Activated CD4-positive, alpha-beta T cell treated with anti-CD3 and anti-CD28 coated beads, Interleukin-2, Interleukin-4, amounts not matched to agents 100 ng/mL and 50 ng/mL, durations not matched to agents 16 hours and 8 hours (primary cell): ENCODE results near the gene GLP2R.

Source experiments
- DNase-seq: peaks from one replicate; pipeline ENCODE4 v3.0.0-alpha.2; 2020; ENCODE audit warnings: low spot score

GLP2R gene

DNA sequence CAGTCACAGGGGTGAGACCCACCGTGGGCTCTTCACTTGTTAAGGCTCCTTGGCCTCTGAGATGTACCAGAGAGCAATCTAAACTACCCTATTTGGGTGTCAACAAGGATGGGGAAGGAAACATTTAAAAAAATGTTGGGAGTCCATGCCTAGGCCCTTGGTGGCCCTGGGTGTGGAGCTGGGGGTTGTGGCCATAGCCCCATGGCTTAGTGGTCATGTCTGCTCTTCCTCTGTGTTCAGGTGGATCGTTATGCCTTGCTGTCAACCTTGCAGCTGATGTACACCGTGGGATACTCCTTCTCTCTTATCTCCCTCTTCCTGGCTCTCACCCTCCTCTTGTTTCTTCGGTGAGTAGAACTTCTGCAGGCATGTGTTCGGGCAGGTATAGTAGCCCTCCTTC, 28.5 kb downstream of the GLP2R start:
- no peak for DNase-seq

DNA sequence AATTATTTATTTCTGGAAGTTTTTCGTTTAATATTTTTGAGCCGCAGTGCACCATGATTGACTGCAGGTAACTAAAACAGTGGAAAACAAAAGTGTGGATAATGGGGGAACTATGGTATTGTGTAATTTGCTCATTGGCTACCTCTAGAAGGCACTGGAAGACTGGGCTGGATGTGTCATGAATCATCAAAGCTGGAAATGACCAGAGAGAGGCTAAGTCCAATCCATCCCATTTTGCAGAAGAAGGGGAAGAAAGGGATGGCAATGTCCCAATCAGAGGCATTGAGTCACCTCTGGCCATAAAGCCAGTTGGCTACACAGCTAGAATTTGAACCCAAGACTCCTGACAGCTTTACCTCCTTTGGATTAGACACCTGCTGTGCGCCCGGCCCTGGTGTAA, 29.3 kb downstream of the GLP2R start:
- DNase-seq, result no peak

DNA sequence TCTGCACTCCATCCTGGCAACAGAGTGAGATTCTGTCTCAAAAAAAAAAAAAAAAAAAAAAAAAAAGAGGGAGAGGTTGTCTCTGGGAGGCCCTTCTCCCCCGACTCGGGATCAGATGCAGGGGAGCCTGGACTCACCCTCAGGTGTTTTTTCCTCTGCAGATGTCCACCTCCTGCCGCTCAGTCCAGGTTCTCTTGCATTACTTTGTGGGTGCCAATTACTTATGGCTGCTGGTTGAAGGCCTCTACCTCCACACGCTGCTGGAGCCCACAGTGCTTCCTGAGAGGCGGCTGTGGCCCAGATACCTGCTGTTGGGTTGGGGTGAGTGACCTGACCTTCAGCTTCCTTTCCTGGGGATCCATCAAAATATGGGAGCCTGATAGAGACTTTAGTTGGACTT, 34.1 kb downstream of the GLP2R start:
- no peak for DNase-seq

DNA sequence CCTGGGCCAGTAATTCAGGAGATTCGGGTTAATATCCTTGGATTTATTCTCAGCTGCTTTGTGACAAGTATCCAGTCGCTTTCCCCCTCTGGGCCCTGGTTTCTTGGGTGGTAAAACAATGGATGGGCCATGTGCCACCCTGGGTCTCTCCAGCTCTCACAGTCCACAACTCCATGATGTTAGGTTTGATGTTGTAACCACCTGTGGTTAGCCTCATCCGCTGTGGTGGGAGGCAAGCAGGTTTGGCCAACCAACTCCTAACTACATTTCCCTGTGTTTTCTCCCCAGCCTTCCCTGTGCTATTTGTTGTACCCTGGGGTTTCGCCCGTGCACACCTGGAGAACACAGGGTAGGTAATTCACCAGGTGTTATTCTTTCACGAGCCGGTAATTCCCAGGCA, 35.1 kb downstream of the GLP2R start:
- DNase-seq, result no peak

DNA sequence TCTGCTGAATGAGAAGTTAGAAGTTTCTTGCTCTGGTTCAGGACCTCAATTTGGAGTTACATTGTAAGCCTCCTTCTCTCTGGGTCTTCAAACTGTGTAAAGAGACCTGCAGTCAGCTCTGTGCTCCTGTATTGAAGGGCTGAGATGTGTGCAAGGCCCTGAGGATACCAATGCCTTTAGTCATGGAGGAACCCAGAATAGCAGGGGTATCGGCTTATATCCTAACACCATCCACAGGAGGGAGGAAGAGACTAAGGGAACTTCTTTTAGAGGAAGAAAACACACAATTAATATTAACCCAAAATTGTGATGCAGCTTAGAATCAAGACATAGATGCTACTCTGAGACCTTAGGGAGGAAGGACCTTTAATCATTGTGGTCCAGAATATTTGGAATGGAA, 36.5 kb downstream of the GLP2R start:
- no peak for DNase-seq

DNA sequence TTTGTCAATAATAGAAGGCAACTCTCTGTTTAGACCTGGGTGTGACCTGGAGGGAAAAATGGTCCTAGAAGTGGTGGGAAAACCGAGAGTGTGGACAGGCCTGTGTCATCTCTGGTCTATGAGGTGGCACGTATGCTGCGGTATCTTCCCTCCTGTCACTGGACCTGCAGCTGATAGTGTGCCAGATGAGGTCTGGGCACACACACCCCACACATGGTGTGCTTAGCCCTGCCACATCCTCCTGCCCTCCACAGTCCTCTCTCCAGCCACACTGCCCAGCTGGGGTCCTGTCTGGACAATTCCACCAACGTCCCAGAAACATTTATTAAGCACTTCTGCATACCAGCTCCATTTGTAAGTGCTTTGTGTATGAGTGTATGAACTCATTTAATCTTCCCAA, 37.2 kb downstream of the GLP2R start:
- no peak for DNase-seq

DNA sequence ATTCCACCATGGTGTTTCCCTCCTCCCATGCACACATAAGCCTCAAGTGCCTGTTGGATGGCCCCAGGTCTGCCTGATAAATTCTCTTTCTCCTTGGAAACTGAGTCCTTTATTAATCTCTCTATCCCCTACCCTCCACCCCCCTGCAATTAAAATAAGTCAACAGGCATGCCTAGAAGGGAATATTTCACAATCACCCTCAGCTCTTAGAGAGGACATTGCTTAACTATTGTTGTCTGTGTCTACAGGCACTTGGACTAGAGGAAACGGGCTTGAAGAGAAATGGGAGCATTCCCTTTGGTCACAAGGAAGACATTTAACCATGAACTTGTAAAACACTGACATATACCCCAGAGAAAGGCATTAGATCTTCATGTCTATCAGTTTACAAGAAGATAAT, 39.9 kb downstream of the GLP2R start:
- DNase-seq, result no peak

DNA sequence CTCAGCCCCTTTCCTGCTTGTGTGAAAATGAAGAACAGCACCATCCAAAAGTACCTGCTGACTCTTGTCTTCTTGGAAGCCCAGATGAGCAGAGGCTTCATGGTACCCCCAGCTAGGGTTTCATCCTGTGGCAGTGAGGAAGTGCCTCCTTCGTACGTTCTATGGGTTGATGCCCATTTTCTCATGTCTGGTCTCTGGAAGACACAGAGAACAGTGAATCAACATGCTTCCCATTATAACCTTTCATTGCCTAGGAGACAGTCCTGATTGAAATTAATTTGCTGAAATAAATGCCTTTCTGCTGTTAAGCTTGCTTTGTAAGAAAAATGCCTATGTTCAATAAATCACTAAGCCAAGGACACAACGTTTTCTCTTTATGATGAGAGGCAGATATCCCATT, 42.8 kb downstream of the GLP2R start:
- DNase-seq, result no peak

DNA sequence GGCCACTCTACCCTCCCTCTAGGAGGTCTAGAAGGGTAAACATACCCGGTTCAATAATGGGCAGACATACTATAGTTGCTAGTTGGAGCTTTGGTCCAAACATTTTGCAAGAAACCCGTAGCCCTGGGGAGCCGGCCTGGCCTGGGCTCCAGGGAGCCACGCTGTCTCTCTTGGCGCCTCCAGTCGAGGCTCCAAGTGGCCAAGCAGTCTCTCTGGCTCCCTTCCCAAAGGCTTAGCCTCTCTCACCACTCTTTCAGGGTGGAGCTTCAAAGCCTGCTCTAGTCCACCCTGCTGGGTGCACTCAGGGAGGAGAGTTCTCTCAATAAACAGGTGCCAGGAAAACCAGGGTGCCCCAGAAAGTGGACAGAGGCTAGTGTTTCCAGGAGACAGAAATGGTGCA, 47.1 kb downstream of the GLP2R start:
- no peak for DNase-seq

DNA sequence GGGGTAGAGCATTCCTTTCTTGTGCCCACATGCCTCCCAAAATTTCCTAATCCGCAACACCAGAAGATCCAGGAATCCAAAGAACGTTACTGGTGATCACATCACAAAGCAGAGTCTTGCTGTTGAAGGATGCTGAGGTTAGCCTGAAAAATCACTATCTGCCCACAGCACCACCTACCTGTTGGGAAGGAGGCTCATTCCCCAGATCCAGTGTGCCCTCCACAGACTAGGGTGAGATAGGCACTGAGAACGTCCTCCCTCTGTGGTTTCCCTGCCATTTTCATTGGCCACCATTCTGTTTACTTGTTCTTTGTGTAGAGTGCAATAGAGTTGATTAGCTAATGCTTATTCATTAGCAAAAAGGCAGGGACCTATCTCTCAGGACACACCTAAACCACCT, 49.0 kb downstream of the GLP2R start:
- DNase-seq, result no peak

DNA sequence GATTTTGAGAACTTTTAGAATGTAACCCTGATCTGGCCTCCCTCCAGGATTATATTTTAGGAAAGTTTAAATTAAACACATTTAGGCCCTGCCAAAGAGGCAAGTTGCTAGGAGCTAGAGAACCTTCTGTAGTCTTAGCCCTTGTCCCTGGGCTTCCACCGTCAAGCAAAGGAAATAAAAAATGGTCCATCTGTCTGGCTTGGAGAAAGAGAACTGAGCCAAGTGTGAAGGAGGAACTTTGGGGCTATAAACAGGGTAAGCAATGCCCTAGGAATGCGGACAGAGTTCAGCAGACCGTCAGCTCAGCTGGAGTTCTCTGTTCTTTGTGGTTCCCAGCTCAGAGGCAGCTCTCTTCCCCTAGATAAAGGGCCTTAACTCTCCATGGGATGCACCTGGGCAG, 49.7 kb downstream of the GLP2R start:
- no peak for DNase-seq

DNA sequence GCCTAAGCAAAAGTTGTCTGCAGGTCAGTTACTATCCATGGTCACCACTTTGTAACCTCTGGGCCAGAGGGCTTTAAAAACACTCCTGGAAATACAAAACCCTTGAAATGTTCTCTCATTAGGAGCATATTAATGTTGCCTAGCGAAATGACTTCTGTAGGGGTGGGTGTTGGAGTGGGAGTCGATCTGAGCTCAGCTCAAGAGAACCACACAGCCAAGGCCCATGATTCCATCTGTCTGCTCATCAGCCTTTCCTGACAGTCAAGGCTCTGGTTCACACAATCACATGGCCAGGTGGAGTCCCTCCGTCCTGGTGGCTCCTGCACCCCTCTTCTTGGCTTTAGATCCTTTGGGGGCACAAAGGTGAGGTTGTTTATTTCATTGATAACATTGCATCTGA, 52.6 kb downstream of the GLP2R start:
- DNase-seq, result no peak

DNA sequence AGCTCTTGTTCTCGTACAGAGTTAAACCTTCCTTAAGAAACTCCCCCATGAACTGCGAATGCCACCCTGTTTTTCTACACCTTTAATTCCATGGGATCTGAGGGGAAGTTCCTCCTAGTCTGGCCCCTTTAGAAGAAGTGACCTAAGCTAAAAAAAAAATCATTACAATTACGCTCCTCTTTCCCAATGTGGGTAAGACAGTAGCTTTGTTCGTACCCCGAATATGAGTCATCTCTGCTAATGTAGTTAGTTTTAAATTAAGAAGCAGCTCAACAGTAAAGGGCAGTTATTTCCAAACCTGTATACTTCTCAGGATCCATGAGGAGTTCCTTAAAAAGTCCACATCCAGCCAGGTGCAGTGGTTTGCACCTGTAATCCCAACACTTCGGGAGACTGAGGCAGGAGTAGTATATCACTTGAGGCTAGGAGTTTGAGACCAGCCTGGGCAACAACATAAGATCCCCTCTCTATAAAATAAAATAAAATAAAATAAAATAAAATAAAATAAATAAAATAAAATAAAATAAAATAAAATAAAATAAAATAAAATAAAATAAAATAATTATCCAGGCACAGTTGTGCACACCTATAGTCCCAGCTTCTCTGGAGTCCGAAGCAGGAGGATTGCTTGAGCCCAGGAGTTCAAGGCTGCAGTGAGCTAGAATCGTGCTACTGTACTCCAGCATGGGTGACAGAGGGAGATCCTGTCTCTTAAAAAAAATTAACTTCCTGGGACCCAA, 53.2 kb downstream of the GLP2R start:
- no peak for DNase-seq

DNA sequence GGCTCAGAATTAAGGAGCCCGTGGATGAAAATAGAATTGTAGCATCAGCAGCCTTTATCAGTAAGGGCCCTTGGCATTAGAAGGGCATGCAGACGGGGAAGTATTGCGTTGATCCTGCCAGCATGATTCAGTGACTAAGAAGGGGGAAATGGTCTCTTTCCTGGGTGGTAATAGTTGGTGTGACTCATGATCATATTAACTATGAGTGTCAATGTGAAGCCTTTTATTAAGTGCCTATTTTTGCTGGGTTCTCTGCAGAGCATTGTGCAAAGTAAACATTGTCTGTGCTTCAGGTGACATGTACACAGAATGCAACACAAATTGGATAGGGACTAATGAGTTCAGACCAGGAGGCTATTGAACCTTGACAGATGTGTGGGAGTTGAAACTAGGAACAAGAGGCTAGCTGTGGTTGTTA, 54.9 kb downstream of the GLP2R start:
- no peak for DNase-seq

DNA sequence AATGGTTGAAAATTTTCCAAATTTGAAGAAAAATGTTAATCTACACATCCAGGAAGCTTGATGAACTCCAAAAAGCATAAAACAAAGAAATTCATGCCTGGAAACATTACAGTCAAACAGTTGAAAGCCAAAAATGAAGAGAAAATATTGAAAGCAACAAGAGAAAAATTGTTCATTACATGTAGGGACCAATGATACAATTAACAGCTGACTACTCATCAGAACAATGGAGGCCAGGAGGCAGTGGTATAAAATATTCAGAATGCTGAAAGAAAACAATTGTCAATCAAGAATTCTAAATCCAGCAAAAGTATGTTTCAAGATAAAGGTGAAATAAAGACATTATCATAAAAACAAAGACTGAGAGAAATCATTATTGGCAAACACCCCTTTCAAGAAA, 57.7 kb downstream of the GLP2R start:
- no peak for DNase-seq

DNA sequence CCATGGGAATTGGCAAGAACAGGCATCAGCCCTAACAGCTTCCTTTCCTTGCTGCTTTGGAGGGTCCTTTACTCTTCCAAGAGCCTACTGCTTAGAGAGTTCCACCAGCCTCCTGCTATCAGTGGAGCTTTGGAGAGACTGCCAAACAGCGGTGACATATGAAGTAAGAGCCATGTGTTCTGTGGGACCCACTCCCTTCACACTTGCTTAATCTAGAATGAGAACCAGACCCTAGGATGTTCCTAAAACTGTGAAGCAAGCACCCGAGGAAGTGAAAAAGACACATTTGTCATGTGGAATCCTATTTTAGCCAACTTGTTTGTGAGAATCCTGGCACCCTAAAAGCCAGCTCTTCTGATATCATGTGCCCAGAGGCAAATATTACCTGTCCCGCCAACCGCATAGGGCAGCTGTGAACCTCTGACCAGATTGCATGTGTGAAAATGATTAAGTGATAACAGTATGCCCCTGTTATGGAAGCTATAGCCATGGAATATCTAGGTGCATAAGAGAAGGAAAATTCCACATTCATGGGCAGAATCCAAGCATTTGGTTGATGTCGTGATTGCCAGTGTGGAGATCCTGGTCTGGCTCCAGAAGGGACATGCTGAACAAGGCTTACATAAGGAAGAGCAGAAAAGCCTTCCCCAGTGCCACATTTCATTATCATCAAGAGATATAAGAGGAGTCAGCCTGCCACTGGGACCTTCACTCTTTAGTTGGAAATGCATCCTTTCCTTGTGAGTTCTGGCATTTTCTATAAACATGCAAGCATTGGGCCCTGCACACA, 60.6 kb downstream of the GLP2R start:
- no peak for DNase-seq

DNA sequence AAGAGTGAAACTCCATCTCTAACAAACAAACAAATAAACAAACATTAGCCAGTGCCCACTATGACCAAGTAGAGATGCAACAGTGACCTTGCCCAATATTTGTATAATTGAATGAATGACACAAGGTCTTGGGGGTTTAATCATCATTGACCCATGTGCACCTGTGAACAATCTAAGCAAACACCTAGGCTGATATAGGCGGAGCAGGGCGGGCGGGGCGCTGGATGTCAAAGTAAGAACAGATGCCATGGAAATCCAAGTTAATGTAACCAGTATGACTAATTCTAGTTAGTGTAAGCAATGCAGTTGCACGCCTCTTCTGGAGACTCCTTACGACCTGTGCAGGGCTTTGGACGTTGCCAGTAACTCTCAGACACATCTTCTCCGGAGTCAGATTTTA, 61.8 kb downstream of the GLP2R start:
- DNase-seq, result no peak

DNA sequence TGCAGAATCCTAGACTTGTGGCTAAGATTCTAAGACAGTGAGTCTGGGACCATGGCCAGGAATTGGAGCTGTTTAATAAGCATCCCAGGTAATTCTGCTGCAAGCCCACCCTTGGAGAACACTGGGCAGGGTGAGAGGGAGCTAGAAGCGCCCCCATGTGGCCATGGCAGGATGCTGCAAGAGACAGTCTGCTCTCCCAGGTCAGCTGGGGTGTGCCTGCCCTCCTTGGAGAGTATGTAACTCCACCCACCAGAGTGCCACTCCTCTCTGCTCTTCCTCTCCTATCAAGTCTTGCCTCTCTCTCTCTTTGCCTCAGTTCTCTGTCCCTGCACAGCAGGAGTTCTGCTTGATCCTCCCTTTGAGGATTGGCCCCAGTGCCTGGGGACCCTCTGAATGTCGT, 64.4 kb downstream of the GLP2R start:
- peak; percentile 19 for DNase-seq

DNA sequence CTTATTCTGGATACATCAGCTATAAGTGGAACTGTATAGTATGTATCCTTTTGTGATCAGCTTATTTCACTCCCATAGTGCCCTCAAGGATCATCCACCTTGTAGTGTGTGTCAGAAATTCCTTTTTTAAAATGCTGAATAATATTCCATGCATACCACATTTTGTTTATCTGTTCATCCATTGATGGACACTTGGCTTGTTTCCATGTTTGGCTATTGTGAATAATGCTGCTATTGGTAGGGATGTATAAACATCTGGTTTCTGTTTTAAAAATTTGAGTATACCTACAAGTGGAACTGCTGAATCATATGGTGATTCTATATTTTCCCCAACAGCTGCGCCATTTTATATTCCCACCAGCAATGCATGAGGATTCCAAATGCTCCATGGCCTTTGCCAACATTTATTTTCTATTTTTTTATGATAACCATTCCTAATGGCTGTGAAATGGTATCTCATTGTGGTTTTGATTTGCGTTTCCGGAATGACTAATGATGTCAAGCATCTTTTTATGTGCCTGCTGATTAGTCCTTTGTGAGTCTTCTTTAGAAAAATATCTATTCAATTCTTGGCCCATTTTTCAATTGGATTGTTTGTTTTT, 67.8 kb downstream of the GLP2R start:
- no peak for DNase-seq

DNA sequence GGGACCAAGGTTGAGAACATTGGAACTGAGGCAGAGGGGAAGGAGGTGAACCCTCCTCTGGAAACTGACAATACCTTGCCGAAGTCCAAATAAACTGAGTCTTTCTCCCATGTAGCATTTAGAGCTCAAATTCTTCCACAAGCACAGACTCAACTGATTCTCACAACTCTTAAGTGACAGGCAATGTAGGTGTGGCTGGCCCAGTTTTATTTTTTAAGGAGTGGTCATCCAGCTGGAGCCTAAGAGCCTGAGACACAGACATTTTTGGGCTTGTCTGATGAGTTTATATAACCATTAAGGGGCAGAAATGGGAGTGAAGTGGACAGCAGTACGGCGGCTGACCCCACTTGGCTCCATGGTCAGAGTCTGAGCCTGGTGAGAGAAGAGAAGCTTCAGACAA, 68.5 kb downstream of the GLP2R start:
- no peak for DNase-seq

DNA sequence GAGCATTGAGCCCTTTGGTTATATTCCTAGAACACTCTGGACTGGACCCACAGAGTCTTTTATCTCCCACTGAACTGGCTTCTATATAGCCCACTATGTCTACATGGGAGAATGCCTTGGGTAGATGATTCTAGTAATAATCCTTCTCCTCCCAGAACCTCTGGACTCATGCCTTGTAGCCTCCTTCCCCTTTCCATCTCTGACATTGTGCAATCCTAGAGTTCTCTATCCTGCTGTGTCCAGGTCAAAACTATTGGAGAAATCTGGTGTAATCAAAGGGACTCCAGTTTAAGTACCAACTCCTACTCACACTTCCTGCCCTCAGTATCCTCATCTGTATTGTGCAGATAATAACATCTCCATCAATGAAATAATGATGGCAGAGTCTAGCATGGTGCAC, 70.2 kb downstream of the GLP2R start:
- DNase-seq, result no peak

DNA sequence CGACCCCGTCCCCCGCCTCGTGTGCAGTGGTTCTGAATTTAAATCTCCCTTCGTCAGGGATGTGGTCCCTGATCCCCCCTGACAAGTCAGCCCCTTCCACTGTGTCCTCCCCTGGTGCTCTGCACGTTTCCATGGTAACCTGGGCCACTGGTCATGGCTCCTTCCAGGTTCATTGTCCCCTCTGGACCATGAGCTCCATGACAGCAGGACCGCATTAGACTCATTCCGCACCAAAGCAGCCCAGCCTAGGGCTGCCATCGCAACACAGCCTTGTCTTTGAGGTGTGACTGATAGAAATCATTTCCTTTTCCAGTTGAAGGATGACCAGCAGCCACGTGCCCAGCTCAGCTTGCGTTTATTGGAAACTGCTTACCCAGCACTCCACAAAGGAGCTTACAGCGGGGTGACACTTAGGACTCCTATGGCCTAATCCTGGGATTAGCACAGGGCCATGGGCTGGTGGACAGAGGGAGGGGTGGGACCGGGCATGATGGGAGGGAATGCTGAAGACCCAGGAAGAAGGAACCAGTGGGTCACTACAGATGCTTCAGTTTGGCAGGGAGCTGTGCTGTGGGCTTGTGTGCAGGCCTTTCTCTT, 71.7 kb downstream of the GLP2R start:
- no peak for DNase-seq

DNA sequence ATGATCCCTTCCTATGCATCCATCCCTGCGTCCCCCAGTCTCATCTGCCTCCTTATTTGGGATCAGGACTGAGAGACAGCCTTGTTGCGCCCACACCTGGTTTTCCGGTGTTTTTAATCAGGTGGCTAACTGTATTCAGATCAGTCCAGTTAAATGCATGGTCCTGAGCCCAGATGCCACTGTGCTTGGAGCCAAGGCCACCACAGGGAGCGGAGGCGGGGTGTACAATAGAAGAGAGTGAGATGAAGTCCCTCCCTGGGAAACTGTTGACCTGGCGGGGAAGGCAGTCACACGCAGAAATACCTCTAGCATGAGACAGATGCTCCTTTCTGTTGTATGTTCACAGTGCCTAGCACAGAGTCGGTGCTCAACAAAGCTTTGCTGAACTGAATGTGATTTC, 73.1 kb downstream of the GLP2R start:
- DNase-seq, result no peak
